ENCODE results near the gene SMG6. TPM values are rescaled to one million over a fixed set of nuclear protein-coding genes. Genes with fewer than 3 reads are reported as not detected.

The SMG6 gene
- total RNA-seq, 1 experiment from 2014 or later, result 13.5 TPM

- no peak overlapping the region for H3K4me3 Mint-ChIP-seq (ENCODE audit: low read depth, unreplicated experiment)
- no peak overlapping the region for H3K27ac Mint-ChIP-seq (ENCODE audit: unreplicated experiment)
- H3K9me3 Mint-ChIP-seq (ENCODE audit: low read depth, unreplicated experiment), result no peaks in the 10 kb centered on the region
- no peak for TF ChIP-seq CTCF (IDR thresholded peaks at IDR 0.05; ENCODE audit: unreplicated experiment)
- BruUV-seq (replicated peaks), result no TSS peak
- no peak for DNase-seq
- intact Hi-C loops (cut with micrococcal nuclease; ENCODE audit: unreplicated experiment), result no loop called here
- peaks cover 21% of the 10 kb centered on the region for H3K4me1 Mint-ChIP-seq (ENCODE audit: low read depth, unreplicated experiment)
- CTCF ChIA-PET, result no interaction called here
- no peaks in the 10 kb centered on the region for H3K27me3 Mint-ChIP-seq (ENCODE audit: unreplicated experiment)
- peaks cover 5% of the 10 kb centered on the region for H3K36me3 Mint-ChIP-seq (ENCODE audit: insufficient read depth, unreplicated experiment)
These were observed 221.4 kb downstream of the SMG6 start for GRCh38 chr17:2082003-2082781.

GRCh38 chr17:2081564-2081963 lies 222.0 kb downstream of the SMG6 start:
- peaks cover 21% of the 10 kb centered on the region for H3K4me1 Mint-ChIP-seq (ENCODE audit: low read depth, unreplicated experiment)
- peaks cover 5% of the 10 kb centered on the region for H3K36me3 Mint-ChIP-seq (ENCODE audit: insufficient read depth, unreplicated experiment)
- CTCF ChIA-PET, result no interaction called here
- intact Hi-C loops (cut with micrococcal nuclease; ENCODE audit: unreplicated experiment), result no loop called here
- H3K4me3 Mint-ChIP-seq (ENCODE audit: low read depth, unreplicated experiment), result no peak overlapping the region
- DNase-seq, result no peak
- BruUV-seq (replicated peaks), result no TSS peak
- no peak for TF ChIP-seq CTCF (IDR thresholded peaks at IDR 0.05; ENCODE audit: unreplicated experiment)
- no peak overlapping the region for H3K27ac Mint-ChIP-seq (ENCODE audit: unreplicated experiment)
- H3K27me3 Mint-ChIP-seq (ENCODE audit: unreplicated experiment), result no peaks in the 10 kb centered on the region
- H3K9me3 Mint-ChIP-seq (ENCODE audit: low read depth, unreplicated experiment), result no peaks in the 10 kb centered on the region

- no peak overlapping the region for H3K4me3 Mint-ChIP-seq (ENCODE audit: low read depth, unreplicated experiment)
- no peaks in the 10 kb centered on the region for H3K27me3 Mint-ChIP-seq (ENCODE audit: unreplicated experiment)
- TF ChIP-seq CTCF (IDR thresholded peaks at IDR 0.05; ENCODE audit: unreplicated experiment), result no peak
- H3K36me3 Mint-ChIP-seq (ENCODE audit: insufficient read depth, unreplicated experiment), result peaks cover 9% of the 10 kb centered on the region
- CTCF ChIA-PET, result no interaction called here
- no peak overlapping the region for H3K27ac Mint-ChIP-seq (ENCODE audit: unreplicated experiment)
- BruUV-seq (replicated peaks), result no TSS peak
- H3K4me1 Mint-ChIP-seq (ENCODE audit: low read depth, unreplicated experiment), result no peaks in the 10 kb centered on the region
- no peaks in the 10 kb centered on the region for H3K9me3 Mint-ChIP-seq (ENCODE audit: low read depth, unreplicated experiment)
- no peak for DNase-seq
- intact Hi-C loops (cut with micrococcal nuclease; ENCODE audit: unreplicated experiment), result no loop called here
These were observed 226.5 kb downstream of the SMG6 start for GRCh38 chr17:2077040-2077439.

- H3K27ac Mint-ChIP-seq (ENCODE audit: unreplicated experiment), result no peak overlapping the region
These were observed 227.2 kb downstream of the SMG6 start for GRCh38 chr17:2076087-2076984.

More at GRCh38 chr17:2076087-2076984, 227.2 kb downstream of the SMG6 start:
- H3K4me3 Mint-ChIP-seq (ENCODE audit: low read depth, unreplicated experiment), result no peak overlapping the region
- H3K36me3 Mint-ChIP-seq (ENCODE audit: insufficient read depth, unreplicated experiment), result peaks cover 13% of the 10 kb centered on the region
- intact Hi-C loops (cut with micrococcal nuclease; ENCODE audit: unreplicated experiment), result no loop called here
- no peak for TF ChIP-seq CTCF (IDR thresholded peaks at IDR 0.05; ENCODE audit: unreplicated experiment)
- BruUV-seq (replicated peaks), result no TSS peak
- DNase-seq, result no peak
- H3K9me3 Mint-ChIP-seq (ENCODE audit: low read depth, unreplicated experiment), result no peaks in the 10 kb centered on the region
- no peaks in the 10 kb centered on the region for H3K4me1 Mint-ChIP-seq (ENCODE audit: low read depth, unreplicated experiment)
- no peaks in the 10 kb centered on the region for H3K27me3 Mint-ChIP-seq (ENCODE audit: unreplicated experiment)
- CTCF ChIA-PET, result no interaction called here
